HG02943 (cell line): Measurements from ENCODE around the gene CELA2B.
"Not testable (repeated sequence)": the region's sequence is repeated elsewhere in the genome, so short reads cannot be mapped to it uniquely, and the experiment has no call there.

Experiments used
- ATAC-seq: cut with Tn5 transposase; IDR thresholded peaks from one replicate; pipeline ENCODE4 v1.9.1; 2021; ENCODE audit warnings: mild to moderate bottlenecking, low read depth, moderate library complexity; ENCODE audit not compliant: unreplicated experiment

CELA2B gene

DNA sequence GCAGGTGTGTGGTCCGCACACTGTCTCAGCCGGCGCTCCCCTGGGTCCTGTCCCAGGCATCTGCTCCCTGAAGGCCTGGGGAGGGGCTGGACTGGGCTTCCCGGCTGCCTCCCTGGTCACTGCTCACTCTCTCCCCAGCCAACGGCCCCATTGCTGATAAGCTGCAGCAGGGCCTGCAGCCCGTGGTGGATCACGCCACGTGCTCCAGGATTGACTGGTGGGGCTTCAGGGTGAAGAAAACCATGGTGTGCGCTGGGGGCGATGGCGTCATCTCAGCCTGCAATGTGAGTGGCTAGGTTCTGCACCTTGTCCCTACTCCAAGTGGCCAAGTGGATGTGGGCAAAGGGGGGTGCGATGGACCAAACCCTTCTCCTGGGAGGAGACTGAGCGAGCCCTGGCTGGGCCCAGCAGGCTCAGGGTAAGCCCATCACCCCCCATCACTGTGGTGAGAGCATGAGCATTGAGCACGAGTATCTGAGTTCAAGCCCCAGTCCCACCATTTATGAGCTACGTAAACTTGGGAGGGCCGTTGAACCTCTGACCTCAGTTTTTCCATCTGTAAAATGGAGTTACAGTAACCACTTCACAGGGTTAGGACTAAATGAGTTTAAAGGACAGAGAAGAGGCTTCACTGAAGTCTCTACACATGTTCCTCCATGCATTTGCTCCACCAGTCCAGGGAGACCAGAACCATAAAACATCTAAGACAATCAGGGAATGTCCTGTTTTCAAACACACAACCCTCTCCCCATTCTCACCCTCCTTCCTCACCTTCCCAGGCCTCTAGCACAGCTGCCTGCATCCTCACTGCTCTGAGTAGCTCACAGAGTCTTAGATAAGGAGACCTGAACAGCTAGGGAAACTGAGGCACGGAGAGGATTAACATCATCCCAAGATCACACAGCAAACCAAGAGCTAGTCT lies 31.2 kb upstream of the CELA2B start:
- ATAC-seq, result no peak

DNA sequence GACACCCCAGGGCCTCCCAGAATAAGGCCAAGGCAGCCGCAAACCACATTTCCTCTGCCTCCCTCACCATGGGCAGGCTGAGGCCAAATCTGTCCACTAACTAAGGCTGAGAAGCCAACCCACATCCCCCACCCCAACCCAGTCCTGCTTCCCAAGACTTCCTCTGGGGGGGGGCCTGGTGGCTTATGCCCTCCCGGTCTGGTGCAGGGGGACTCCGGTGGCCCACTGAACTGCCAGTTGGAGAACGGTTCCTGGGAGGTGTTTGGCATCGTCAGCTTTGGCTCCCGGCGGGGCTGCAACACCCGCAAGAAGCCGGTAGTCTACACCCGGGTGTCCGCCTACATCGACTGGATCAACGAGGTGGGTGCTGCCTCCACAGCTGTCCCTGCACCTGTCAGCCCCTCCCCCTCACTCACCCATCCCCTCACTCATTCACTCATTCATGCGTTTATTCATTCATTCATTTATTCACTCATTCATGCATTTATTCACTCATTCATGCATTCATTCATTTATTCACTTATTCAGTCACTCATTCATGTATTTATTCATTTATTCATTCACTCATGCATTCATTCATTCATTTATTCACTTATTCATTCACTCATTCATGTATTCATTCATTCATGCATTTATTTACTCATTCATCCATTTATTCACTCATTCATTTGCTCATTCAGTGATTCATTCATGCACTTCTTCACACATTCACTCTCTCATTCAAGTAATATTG lies 30.3 kb upstream of the CELA2B start:
- no peak for ATAC-seq

DNA sequence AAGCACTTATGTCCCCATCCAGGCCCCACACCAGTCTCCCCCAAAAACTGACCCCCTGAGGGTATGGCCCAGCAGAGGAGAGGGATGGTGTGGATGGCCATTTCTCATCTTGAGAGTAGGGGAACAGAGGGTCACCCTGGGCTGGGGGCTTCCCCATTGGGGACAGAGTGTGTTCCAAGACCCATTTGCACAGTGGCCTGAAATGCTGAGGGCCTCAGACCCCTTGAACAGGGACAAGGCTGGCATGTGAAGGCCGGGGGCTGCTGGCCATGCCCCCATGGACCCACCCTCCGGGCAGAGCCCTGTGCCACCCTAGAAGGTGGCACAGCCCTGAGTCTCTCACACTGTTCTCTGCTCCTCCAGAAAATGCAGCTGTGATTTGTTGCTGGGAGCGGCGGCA lies 29.7 kb upstream of the CELA2B start:
- no peak for ATAC-seq

DNA sequence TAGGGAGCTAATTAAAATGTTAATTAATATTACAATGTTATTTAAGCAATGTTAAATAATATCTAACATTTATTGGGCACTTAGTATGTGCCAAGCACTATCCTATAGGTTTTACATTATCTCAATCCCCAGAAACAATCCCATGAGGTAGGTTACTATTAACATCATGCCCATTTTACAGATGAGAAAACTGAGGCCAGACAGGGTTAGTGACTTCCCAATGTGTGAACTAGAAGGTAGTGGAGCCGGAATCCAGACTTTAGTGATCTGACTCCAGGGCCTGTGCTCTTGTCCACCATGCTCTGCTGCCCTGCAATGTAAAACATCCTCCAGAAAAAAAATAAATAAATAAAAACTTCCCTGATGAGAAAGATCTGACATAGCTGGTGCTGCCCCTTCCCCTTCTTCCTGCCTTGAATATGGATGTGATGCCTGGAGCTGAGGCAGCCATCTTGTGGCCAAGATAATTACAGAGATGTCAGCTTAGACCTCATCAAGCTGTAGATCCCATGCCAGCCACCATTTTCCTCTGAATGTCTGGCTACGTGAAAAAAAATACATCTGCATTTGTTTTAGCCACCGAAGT lies 26.9 kb upstream of the CELA2B start:
- ATAC-seq, result no peak

DNA sequence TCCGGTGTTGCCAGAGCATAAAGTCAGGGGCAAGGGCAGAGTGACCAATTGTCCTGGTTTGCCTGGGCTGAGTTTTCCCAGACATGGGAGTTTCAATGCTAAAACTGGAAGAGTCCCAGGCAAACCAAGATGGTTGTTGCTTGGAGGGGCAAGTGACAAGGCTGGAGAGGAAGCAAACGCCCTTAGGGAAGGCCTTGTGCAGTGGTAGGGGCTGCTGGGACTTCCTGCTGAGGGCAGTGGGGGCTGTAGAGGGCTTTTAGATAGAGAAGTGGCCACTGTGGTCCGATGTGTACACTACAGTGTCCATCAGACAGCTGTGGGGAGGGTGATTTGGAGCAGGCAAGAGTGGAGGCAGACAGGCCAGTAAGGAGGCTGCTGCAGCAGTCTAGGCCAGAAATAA lies 26.3 kb upstream of the CELA2B start:
- no peak for ATAC-seq

DNA sequence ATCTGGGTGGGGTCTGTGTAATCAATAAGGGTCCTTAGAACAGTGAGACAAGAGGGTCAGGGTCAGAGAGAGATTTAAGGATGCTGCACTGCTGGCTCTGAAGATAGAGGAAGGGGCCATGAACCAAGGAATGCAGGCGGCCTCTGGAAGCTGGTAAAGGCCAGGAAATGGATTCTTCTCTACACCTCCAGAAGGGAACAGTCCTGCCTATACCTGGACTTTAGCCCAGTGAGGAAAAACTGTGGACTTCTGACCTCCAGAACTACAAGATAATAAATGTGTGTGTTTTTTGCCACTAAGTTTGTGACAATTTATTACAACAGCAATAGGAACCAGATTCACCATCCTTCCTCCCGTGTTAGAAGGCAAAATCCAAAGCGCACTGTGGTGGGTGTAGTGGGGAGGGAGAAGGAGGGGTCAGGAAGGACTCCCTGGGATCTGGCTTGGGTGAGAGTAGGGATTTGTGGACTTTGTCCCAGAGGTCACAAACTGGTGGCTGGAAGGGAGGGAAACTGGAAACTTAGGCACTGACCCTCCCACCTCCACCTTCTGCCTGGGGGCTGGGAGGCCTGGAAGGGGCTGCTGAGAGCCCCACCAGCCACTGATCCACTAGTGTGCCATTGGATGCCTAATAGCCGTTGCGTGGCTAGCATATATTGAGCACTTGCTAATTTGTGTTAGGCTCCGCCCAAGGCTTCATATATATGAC lies 24.7 kb upstream of the CELA2B start:
- no peak for ATAC-seq

DNA sequence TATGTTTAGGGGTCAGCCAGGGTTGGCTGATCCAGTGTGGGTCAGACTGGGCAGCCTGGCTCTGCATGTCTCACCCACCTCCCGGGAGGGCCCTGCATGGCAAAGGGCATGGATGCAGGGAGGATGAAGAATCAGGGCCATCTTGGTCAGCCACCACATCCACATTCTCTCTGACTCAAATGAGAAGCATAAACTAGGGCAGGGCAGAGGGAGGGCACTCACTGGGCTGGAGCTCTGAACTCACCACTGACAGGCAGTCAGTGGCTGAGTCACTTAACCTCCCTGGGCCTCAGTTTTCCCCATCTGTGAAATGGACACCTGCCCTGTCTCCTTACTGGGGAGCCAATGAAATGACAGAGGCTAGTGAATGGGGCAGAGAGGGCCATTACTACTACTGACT lies 23.7 kb upstream of the CELA2B start:
- no peak for ATAC-seq

DNA sequence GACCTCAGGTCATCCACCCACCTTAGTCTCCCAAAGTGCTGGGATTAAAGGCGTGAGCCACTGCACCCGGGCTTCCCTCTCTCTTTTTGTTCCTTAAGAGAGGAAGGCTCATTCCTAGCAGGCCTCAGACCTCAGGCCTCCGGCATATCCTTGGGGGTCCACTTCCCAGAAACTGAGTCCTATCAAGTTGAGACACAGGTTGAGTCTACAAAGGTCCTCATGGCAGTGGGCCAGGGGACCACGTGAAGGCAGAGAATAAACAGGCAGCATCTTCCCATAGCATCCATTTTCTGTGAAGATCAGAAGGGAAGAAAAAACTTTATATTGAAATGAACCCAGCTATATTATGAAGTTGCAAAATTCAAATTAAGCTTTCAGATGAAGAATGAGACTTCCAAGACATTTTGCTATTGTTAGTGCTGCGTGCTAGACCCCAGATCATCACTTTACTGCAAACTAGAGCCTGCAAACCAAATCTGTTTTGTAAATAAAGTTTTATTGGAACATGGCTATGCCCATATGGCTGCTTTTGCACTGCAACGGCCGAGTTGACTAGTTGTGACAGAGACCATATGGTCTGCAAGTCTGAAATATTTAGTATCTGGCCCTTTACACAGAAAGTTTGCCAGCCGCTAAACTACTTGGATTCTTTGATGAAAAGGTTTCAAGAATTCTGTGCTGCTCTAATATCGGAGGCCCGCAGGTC lies 22.9 kb upstream of the CELA2B start:
- ATAC-seq, result no peak

DNA sequence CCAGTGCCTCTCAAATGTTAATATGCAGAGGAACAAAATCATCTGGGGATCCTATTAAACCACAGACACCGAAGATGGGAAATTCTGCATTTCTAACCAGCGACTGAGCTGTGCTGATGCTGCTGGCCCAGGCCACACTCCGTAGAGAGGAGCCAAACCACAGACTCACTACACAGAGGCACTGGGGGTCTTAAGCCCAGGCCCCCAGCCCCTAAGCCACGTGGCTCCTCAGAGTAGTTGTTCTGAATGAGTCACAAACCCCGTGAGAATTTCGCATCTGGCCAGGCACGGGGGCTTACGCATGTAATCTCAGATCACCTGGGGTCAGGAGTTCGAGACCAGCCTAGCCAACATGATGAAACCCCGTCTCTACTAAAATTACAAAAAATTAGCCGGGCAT lies 22.2 kb upstream of the CELA2B start:
- no peak for ATAC-seq

DNA sequence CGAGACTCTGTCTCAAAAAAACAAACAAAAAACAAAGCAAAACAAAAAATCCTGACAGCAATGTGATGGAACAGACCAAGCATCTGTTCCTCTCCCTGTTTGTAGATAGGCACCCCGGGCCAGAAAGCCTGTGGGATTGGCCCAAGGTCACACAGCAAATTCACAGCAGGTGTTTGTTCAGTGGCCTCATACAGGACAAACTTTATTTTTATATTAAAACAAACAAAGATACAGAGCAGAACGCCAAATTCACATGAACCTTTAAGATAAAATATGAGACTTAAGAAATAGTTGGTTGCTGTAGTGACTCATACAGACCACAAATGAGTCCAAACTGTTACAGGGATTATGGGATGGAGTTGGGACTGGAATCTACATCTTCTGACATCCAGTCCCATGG lies 21.6 kb upstream of the CELA2B start:
- ATAC-seq, result no peak

DNA sequence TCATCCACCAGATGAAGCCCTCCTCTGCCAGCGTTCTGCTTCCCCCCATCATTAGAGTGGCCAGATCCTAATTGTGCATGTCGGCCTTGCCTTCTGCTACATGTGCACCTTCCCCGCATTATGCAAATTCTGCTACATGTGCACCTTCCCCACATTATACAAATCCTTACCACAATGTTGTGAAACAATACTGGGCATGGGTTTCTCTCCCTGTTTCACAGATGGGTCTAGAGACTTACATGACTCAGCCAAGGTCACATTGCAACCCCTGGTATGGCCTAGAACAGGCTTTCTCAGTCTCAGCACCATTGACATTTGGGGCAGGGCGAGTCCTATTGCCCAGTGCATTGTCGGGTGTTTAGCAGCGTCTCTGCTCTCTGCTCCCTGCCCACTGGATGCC lies 20.4 kb upstream of the CELA2B start:
- no peak for ATAC-seq

DNA sequence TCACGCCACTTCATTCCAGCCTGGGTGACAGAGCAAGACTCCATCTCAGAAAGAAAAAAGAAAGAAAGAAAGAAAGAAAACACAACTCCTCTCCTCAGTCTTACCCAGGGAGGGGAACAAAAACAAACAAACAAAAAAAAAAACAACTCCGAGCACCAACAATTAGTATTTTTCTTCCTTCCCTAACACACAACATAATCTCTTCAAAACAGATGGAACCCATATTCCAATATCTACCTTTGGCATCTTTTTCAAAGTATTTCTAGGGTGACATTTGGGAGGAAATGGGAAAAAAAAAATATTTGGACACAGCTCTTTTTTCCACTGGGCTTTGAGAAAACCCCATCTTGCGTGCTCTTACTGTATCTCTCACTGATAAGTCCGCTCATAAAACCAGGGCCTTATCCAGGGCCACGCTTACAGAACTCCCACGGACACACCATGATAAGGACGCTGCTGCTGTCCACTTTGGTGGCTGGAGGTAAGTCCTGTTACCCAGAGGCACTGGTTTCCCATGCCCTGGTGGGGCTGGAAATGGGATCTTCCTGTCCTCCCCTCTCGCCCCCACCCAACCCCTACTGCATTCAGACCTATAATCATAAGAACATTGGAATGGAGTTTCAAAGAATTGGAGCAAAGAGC lies 19.5 kb upstream of the CELA2B start, which contains the start of gene CELA2A:
CELA2A (plus strand) TSS at position 420 of the 642 bp plus-strand sequence; CDS start at position 442, 22 bp downstream.
- no peak for ATAC-seq

DNA sequence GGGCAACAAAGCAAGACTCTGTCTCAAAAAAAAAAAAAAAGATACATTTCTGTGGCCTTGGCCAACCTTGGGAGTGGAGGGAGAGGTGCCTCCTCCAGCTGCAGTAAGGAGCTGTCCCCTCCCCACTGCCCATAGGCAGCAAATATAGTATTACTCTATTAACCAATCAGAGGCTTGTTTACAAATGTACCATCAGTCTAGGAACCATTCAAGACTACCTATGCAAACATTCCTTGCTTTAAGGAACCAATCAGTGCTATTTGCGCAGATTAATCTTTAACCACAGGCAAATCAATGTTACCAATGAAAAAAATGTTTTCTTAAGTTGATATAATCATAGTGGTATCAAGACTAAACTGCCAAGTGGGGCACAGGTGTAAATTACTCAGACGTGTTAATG lies 18.3 kb upstream of the CELA2B start:
- no peak for ATAC-seq

DNA sequence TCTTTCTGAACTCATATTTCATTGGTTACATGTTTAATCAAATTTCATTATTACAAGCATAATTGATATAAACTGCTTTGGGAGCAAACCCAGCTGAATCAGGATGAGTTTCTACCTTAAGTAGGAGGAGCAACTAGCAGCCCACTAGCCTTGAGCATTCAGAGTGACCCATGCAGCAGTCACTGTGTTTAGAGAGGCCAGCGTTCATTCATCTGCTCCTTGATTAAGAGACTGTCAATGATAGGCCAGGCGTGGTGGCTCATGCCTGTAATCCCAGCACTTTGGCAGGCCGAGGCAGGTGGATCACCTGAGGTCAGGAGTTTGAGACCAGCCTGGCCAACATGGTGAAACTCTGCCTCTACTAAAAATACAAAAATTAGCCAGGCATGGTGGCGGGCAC lies 17.5 kb upstream of the CELA2B start:
- ATAC-seq, result not testable (repeated sequence)

DNA sequence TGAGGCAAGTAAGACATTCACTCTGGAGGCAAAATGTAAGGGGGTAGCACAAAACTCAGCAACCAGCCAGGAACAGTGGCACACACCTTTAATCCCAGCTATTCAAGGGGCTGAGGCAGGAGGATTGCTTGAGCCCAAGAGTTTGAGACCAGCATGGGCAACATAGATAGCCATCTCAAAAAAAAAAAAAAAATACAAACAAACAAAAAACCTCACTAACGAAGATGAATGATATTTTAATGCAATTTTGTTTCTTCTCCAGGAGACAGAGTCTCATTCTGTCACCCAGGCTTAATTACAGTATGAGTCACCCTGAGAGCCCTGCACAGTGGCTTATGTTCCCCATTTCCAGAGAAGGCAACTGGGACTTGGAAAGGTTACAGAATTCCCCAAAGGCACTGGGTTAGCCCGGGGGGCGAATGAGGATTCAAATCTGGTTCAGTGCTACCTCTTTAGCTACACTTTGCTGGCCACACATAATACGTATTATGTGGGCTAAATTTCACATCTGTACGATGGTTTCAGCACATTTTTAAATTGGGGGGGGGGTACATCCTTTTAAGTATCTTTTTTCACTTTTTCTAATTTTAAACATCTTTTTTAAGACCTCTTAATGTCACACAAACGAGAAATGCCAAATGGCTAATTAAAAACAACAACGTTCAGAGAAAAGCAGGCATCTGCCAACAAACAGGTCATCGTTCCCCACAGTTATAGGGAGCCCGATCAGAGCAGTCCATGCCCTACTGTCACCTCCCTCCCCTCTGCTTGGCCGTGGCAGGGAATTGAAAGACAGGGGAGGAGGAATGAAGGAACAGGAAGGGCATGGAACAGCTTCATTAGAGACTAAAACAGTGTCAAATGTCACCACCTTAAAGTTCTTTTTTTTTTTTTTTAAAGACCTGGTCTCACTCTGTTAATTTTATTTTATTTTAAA lies 15.9 kb upstream of the CELA2B start:
- ATAC-seq, result no peak

DNA sequence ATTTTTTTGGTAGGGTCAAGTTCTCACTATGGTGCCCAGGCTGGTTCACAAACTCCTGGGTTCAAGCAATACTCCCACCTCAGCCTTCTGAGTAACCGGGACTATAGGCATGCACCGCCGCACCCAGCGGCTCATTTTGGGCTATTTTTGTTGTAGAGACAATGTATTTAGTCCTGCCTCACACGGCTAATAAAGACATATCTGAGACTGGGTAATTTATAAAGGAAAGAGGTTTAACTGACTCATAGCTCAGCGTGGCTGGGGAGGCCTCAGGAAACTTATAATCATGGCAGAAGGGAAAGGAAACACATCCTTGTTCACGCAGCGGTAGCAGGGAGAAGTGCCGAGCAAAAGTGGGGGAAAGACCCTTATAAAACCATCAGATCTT lies 15.2 kb upstream of the CELA2B start:
- ATAC-seq, result no peak

DNA sequence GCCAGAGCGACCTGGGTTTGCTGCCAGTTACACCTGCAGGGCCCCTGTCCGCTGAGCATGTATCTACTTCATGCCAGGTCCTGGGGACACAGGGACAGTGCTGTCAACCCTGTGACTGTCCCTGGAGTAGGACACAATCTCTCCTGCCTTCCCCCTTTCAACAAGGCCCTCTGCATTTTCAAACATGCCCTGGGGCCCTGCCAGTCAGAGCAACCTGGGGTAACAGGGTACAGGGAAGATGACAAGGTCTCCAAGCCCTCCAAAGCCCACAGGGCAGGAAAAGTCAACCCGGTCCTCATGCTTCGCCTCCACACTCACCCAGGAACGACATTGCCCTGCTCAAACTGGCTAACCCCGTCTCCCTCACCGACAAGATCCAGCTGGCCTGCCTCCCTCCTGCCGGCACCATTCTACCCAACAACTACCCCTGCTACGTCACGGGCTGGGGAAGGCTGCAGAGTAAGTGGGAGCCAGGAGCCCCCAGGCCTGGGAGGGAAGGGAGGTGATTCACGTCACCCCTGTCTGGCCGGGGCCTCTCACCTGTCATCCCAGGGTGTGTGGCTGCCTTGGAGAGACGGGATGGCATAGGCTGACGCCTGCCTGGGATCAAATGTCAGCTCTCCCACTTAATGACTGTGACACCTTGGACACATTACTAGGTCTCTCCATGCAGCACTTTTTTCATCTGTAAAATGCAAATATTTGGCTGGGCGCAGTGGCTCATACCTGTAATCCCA lies 12.7 kb upstream of the CELA2B start:
- ATAC-seq, result not testable (repeated sequence)

DNA sequence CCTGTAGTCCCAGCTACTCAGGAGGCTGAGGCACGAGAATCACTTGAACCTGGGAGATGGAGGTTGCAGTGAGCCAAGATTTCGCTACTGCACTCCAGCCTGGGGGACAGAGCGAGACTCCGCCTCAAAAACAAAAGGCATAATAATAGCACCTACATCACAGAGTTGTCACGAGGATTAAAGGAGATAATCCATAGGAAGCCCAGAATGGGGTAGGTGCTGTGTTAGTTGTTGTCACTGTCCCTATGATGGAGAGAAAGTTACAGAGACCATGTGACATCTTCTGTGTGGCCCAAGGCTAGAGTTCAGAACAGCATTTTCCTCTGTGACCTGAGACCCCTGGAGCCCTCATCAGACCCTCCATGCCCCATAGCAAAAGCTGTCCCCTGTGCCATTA lies 12.0 kb upstream of the CELA2B start:
- ATAC-seq, result not testable (repeated sequence)
